ENCODE data around the gene CPTP.

- TF ChIP-seq CTCF (IDR thresholded peaks at IDR 0.05), result no peak
- TF ChIP-seq POLR2A (IDR thresholded peaks at IDR 0.05), result no peak
These were observed 2.7 kb downstream of the CPTP start for GRCh38 chr1:1327291-1327690.

Data from Peyer's patch (tissue), 4 donors.